ENCODE data around the gene PNKD.

Gene PNKD

DNA sequence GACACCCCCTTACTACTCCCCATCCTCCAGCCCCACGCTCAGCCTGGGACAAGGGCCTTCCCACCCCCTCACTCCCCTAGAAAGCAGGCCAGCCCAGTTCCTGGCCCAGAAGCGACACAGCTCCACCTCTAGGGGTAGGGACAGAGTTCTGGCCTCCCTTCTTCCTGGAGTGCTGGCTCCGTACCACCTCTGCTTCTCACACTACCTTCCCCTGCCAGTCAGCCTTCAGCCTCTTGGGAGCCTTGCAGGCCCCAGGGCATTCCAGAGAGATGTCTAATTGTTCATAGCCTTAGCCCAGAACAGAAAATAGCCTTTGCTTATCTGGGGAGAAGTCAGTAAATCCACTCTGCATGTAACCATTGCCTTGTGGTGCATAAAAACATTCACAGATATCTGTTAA lies 73.3 kb downstream of the PNKD start:
- DNase-seq (ENCODE audit: low spot score): no peak

DNA sequence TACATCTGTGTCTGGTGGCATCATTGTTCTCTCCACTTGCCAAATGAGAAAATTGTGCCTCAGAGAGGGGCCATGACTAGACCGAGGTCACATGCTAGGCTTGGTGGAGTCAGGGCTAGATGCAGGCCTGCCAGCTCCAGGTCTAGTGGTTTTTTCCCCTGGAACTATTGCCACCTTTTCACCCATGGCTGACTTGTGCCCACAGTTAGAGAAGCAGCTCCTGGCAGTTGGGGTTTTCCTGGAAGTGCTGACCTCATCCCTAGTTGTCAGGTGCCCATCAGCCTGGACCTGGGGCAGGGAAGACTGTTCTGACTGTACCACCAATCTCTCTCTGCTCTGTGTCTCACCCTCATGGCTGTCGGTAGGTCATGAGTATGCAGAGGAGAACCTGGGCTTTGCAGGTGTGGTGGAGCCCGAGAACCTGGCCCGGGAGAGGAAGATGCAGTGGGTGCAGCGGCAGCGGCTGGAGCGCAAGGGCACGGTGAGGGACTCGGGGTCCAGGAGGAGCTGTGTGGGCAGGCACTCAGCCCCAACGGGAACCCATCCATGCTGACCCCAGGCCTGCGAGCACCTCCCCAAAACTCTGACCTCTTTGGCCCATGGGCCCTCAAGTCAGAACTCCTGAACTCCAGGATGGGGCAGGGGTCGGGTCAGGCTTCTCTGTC lies 73.9 kb downstream of the PNKD start:
- DNase-seq (ENCODE audit: low spot score): no peak

- no peak for DNase-seq (ENCODE audit: low spot score)
These were observed 74.6 kb downstream of the PNKD start for GRCh38 chr2:218344755-218345417.

DNA sequence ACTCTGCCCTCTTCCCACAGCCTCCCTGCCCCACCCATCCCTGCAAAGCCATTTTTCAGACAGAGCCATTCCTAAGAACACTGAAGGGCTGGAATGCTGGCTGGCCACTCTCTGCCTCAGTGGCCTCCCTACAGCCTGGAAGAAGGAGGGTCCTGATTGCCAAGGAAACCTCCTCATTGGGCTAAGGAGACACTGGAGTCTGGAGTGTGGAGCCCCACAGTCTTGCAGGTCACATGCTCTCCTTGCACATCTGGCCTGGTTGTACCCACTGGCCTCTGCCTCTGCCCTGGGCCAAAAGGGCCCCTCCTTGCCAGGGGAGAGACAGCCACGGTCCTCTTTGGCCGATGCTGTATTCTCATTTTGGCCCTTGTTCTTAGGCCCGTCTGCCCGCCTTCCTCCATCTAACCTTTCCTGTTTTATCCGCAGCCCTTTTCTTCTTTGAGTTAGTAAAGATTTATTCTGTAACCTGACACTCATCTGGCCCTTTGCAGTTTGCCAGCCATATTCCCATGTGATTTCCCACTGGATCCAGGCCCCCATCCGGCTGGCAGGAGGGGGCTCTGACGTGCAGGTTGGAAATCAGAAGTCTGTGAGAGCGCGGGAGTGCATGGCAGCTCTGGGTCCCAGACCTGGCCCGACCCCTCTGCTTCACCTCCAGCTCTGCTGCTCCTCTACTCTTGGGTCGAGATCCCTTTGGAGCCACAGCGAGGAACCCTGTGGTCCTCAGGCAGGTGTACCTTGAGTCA lies 75.3 kb downstream of the PNKD start:
- no peak for DNase-seq (ENCODE audit: low spot score)

DNA sequence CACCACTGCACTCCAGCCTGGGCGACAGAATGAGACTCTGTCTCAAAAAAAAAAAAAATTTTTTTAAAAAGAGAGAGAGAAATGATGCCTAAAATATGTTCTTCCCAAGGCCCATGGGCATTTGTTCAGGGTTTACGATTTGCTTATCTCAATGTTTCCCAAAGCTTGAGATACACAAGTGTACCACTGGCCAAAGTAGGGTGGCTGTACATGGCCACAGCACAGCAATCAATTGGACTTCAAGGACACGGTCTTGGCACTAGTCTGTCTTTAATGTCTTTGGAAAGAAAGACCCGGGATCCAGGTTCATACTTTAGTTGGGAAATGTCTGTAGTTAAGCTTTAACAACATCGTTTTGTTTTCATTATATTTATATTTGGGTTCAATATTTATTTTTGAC lies 76.9 kb downstream of the PNKD start:
- DNase-seq (ENCODE audit: low spot score): no peak

GRCh38 chr2:218354045-218354444 lies 83.7 kb downstream of the PNKD start:
- DNase-seq (ENCODE audit: low spot score): no peak

- DNase-seq (ENCODE audit: low spot score): no peak
These were observed 84.6 kb downstream of the PNKD start for GRCh38 chr2:218354850-218355443.

GRCh38 chr2:218357236-218358177 lies 87.2 kb downstream of the PNKD start:
- DNase-seq (ENCODE audit: low spot score): no peak

- no peak for DNase-seq (ENCODE audit: low spot score)
These were observed 90.1 kb downstream of the PNKD start for GRCh38 chr2:218360453-218360852.

DNA sequence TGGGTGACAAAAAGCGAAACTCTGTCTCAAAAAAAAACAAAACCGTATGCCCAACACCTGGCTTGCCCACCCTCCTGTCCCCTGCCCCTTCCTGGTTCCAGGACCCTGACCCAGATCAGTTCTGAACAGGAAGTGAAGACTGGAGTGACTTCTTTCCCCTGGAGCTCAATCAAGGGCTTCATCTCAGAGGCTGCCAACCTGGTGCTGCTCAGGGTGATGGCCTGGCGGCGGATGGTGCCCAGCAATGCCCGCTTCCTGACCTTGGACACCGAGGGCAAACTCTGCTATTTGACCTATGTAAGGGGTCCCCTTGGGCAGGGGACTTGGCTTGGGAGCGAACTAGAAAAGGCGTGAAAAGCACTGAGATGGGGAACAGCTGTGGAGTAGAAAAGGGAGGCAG lies 92.3 kb downstream of the PNKD start:
- no peak for DNase-seq (ENCODE audit: low spot score)

- DNase-seq (ENCODE audit: low spot score): no peak
These were observed 93.4 kb downstream of the PNKD start for GRCh38 chr2:218363736-218364135.

DNA sequence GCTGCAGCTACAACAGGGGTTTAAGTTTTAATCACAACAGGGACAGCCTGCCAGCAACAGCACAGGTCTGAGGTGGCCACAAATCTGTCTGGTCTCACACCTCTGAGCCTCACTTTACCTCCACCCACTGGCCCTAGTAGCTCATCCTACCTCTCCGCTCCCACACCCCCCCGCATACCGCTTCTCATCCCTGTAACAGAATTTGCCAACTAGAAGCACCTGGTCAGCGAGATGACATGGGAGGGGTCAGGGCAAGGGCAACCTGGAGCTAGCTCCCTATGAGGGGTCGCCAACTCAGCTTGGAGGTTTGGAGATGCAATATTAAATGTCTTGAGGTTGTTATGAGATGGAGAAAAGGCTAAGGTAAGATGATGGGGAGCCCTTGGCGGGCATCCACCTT lies 93.9 kb downstream of the PNKD start:
- no peak for DNase-seq (ENCODE audit: low spot score)

GRCh38 chr2:218366621-218367414 lies 96.5 kb downstream of the PNKD start:
- DNase-seq (ENCODE audit: low spot score): no peak

GRCh38 chr2:218367415-218368149 lies 97.3 kb downstream of the PNKD start:
- peak; percentile 55 for DNase-seq (ENCODE audit: low spot score)

- no peak for DNase-seq (ENCODE audit: low spot score)
These were observed 97.8 kb downstream of the PNKD start for GRCh38 chr2:218368150-218368528.

DNA sequence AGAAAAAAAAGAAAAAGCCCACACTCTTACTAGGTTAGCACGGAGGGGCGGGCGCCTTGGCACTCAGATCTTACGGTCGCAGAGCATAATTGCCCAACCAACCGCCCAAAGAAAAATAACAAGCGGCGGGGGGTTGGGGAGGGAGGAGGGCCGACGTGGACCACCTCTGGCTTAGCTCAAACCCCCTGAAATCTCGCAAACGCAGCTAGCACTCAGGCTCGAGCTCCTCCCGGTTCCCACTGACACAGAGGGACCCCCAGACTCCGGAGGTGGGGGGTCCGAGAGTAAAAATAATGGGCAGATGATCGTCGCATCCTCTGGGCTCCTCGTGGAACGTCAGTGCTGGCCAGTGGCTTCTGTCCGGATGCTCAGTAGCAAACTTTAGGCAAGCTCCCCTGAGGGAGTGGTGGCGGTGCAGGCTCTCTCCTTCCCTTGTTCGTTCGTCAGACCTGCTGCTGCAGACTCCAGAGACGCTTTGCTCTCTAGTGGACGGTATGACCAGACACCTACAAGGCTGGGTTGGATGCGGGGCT lies 98.4 kb downstream of the PNKD start:
- no peak for DNase-seq (ENCODE audit: low spot score)

GRCh38 chr2:218369330-218369729 lies 99.0 kb downstream of the PNKD start:
- no peak for DNase-seq (ENCODE audit: low spot score)

- DNase-seq (ENCODE audit: low spot score): no peak
These were observed 100.2 kb downstream of the PNKD start for GRCh38 chr2:218370410-218371063.

GRCh38 chr2:218371983-218372350 lies 101.6 kb downstream of the PNKD start:
- no peak for DNase-seq (ENCODE audit: low spot score)

DNA sequence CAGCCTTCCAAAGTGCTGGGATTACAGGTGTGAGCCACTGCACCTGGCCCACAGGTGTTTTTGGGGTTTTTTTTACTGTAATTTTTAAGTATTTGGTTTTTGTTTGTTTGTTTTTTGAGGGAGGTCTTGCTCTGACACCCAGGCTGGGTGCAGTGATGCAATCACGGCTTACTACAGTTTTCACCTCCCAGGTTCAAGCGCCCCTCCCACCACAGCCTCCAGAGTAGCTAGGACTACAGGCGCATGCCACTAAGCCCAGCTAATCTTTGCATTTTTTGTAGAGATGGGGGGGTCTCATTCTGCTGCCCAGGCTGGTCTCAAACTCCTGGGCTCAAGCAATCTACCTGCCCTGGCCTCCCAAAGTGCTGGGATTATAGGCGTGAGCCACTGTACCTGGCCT lies 104.5 kb downstream of the PNKD start:
- DNase-seq (ENCODE audit: low spot score): no peak

Data from hematopoietic multipotent progenitor cell treated with erythropoietin and hydrocortisone succinate and interleukin-3 and kit ligand, for 15 days (in vitro differentiated cells).